HepG2 (cell line): ENCODE measurements around the gene NFS1. TPM values are rescaled to one million over a fixed set of nuclear protein-coding genes. Genes with fewer than 3 reads are reported as not detected.
A peak's percentile ranks its signal among the peaks of the same experiment; 100 is the strongest.

Source experiments
- ELF1 ChIP-seq: sonication (generic); formaldehyde crosslinking; IDR thresholded peaks from 2 replicates; pipeline ENCODE4 v1.4.0; 2020; ENCODE audit warnings: missing genetic modification reagents
- FOXK2 ChIP-seq: fragments of 450-650 bp; IDR thresholded peaks from 2 replicates; pipeline ENCODE4 v1.6.1; 2016
- HHEX ChIP-seq: IDR thresholded peaks from 2 replicates; pipeline ENCODE4 v1.6.1; 2016; ENCODE audit warnings: control low read depth
- IRF2 ChIP-seq: IDR thresholded peaks from 2 replicates; pipeline ENCODE4 v1.6.1; 2018; ENCODE audit warnings: missing genetic modification reagents, missing compliant biosample characterization
- KAT2B ChIP-seq: fragments of 150-350 bp; IDR thresholded peaks from 2 replicates; pipeline ENCODE4 v1.6.1; 2014; ENCODE audit warnings: low read depth, low read length, borderline replicate concordance
- KAT8 ChIP-seq: IDR thresholded peaks from 2 replicates; pipeline ENCODE4 v1.6.1; 2016; ENCODE audit warnings: missing genetic modification reagents, missing compliant biosample characterization
- MEIS1 ChIP-seq: sonication (generic); formaldehyde crosslinking; IDR thresholded peaks from 2 replicates; pipeline ENCODE4 v1.9.0; 2021; ENCODE audit warnings: mild to moderate bottlenecking, missing genetic modification reagents, moderate library complexity, borderline replicate concordance
- NR1H2 ChIP-seq: sonication (generic); formaldehyde crosslinking; IDR thresholded peaks from 2 replicates; pipeline ENCODE4 v1.8.1; 2022; ENCODE audit warnings: low read depth, missing genetic modification reagents, borderline replicate concordance
- POLR2AphosphoS5 ChIP-seq: IDR thresholded peaks from 2 replicates; pipeline ENCODE4 v1.6.1; 2012; ENCODE audit warnings: low read depth, low read length
- SNAPC5 ChIP-seq: sonication (generic); formaldehyde crosslinking; IDR thresholded peaks from 2 replicates; pipeline ENCODE4 v1.8.1; 2023; ENCODE audit warnings: mild to moderate bottlenecking, missing genetic modification reagents, borderline replicate concordance
- TEAD2 ChIP-seq: sonication (generic); formaldehyde crosslinking; IDR thresholded peaks from 2 replicates; pipeline ENCODE4 v1.9.0; 2021; ENCODE audit warnings: missing genetic modification reagents
- U2AF2 ChIP-seq: fragments of 200-400 bp; formaldehyde crosslinking; IDR thresholded peaks from 2 replicates; pipeline ENCODE4 v1.6.1; 2017; ENCODE audit warnings: low read depth, mild to moderate bottlenecking, low read length
- ZBTB8A ChIP-seq: sonication (generic); formaldehyde crosslinking; IDR thresholded peaks from 2 replicates; pipeline ENCODE4 v1.4.0; 2020; ENCODE audit warnings: mild to moderate bottlenecking, low read depth, missing genetic modification reagents, borderline replicate concordance
- ZNF335 ChIP-seq: sonication (generic); formaldehyde crosslinking; IDR thresholded peaks from 2 replicates; pipeline ENCODE4 v1.4.0; 2020; ENCODE audit warnings: missing genetic modification reagents
- ZNF562 ChIP-seq: sonication (generic); formaldehyde crosslinking; IDR thresholded peaks from 2 replicates; pipeline ENCODE4 v1.8.0; 2022; ENCODE audit warnings: missing genetic modification reagents, borderline replicate concordance
- ZNF709 ChIP-seq: sonication (generic); formaldehyde crosslinking; IDR thresholded peaks from 2 replicates; pipeline ENCODE4 v1.5.0; 2020; ENCODE audit warnings: mild to moderate bottlenecking, missing genetic modification reagents
- polyA plus RNA-seq, 8 experiments: library from polyadenylated mRNA; depleted of rRNA in 3 of 8; stranded (reverse) in 7 of 8; unstranded in 1 of 8; fragments of >200 nt; fragmentation: Illumina TruSeq in 4 of 8; extraction: Trizol in 4 of 8; gene quantifications; 2 replicates each; pipeline versions ENCODE4 v1.2.1 to v1.2.3, GENCODE V29; 2011 to 2016; ENCODE audit warnings: low read depth in 4 of 8, missing spikeins in 1 of 8, mixed read lengths in 1 of 8; ENCODE audit not compliant: insufficient read depth in 1 of 8
- total RNA-seq, 5 experiments: library from RNA; depleted of rRNA; stranded (reverse); fragments of >200 nt; fragmentation: Illumina TruSeq; extraction: Trizol; gene quantifications; 2 replicates each; pipeline ENCODE4 v1.2.3, GENCODE V29; 2016; ENCODE audit warnings: low read depth in 1 of 5
- TF ChIP-seq, protein P1 (sequence below): sonication (generic); formaldehyde crosslinking; IDR thresholded peaks from 2 replicates; pipeline ENCODE4 v1.4.0; 2020; ENCODE audit warnings: missing genetic modification reagents, borderline replicate concordance
- TF ChIP-seq, protein P2 (sequence below): sonication (generic); formaldehyde crosslinking; IDR thresholded peaks from 2 replicates; pipeline ENCODE4 v1.4.0; 2020; ENCODE audit warnings: low read depth, mild to moderate bottlenecking, missing genetic modification reagents
- TF ChIP-seq, protein P3 (sequence below): sonication (generic); formaldehyde crosslinking; IDR thresholded peaks from 2 replicates; pipeline ENCODE4 v1.4.0; 2020; ENCODE audit warnings: mild to moderate bottlenecking, missing genetic modification reagents, borderline replicate concordance
- TF ChIP-seq, protein P4 (sequence below): IDR thresholded peaks from 2 replicates; pipeline ENCODE4 v1.6.1; 2016
- TF ChIP-seq, protein P5 (sequence below): IDR thresholded peaks from 2 replicates; pipeline ENCODE4 v1.6.1; 2016; ENCODE audit warnings: control low read depth
- TF ChIP-seq, protein P6 (sequence below): sonication (generic); formaldehyde crosslinking; conservative IDR thresholded peaks from 2 replicates; pipeline ENCODE4 v1.8.1; 2023; ENCODE audit warnings: missing genetic modification reagents

Gene NFS1
- total and polyA plus RNA-seq, 2 of the 13 experiments (the other 11 are each of a cell fraction or from before 2014, with no cell fraction given): 65.9 to 88.1 TPM

- TF ChIP-seq, protein P1, sequence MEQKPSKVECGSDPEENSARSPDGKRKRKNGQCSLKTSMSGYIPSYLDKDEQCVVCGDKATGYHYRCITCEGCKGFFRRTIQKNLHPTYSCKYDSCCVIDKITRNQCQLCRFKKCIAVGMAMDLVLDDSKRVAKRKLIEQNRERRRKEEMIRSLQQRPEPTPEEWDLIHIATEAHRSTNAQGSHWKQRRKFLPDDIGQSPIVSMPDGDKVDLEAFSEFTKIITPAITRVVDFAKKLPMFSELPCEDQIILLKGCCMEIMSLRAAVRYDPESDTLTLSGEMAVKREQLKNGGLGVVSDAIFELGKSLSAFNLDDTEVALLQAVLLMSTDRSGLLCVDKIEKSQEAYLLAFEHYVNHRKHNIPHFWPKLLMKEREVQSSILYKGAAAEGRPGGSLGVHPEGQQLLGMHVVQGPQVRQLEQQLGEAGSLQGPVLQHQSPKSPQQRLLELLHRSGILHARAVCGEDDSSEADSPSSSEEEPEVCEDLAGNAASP (CRISPR knock-in tag): peak; percentile 93
- TF ChIP-seq ZBTB8A (CRISPR knock-in tag) (no peak; the same call in none of the 2 replicates), U2AF2 (no peak), ELF1 (peak; percentile 95), MEIS1 (CRISPR knock-in tag) (peak; percentile 92; the same call in 1 of the 2 replicates), ZNF562 (CRISPR knock-in tag) (no peak), SNAPC5 (CRISPR knock-in tag) (peak; percentile 70; the same call in 1 of the 2 replicates), KAT8 (peak; percentile 100), KAT2B (0 out of 2 replicates have a peak, but pooled peaks have one; percentile 0), TEAD2 (CRISPR knock-in tag) (no peak; the same call in 1 of the 2 replicates), FOXK2 (peak; percentile 33; the same call in 1 of the 2 replicates), IRF2 (CRISPR knock-in tag) (peak; percentile 99), POLR2AphosphoS5 (peak; percentile 92), HHEX (CRISPR knock-in tag) (no peak), NR1H2 (peak; percentile 96), ZNF709 (CRISPR knock-in tag) (peak; percentile 84; the same call in 1 of the 2 replicates), ZNF335 (peak; percentile 91)
- TF ChIP-seq, protein P2, sequence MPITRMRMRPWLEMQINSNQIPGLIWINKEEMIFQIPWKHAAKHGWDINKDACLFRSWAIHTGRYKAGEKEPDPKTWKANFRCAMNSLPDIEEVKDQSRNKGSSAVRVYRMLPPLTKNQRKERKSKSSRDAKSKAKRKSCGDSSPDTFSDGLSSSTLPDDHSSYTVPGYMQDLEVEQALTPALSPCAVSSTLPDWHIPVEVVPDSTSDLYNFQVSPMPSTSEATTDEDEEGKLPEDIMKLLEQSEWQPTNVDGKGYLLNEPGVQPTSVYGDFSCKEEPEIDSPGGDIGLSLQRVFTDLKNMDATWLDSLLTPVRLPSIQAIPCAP (CRISPR knock-in tag): no peak
- TF ChIP-seq, protein P3, sequence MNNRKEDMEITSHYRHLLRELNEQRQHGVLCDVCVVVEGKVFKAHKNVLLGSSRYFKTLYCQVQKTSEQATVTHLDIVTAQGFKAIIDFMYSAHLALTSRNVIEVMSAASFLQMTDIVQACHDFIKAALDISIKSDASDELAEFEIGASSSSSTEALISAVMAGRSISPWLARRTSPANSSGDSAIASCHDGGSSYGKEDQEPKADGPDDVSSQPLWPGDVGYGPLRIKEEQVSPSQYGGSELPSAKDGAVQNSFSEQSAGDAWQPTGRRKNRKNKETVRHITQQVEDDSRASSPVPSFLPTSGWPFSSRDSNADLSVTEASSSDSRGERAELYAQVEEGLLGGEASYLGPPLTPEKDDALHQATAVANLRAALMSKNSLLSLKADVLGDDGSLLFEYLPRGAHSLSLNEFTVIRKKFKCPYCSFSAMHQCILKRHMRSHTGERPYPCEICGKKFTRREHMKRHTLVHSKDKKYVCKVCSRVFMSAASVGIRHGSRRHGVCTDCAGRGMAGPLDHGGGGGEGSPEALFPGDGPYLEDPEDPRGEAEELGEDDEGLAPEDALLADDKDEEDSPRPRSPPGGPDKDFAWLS (CRISPR knock-in tag): peak; percentile 96; the same call in 1 of the 2 replicates
- TF ChIP-seq, protein P4, sequence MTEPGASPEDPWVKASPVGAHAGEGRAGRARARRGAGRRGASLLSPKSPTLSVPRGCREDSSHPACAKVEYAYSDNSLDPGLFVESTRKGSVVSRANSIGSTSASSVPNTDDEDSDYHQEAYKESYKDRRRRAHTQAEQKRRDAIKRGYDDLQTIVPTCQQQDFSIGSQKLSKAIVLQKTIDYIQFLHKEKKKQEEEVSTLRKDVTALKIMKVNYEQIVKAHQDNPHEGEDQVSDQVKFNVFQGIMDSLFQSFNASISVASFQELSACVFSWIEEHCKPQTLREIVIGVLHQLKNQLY: peak; percentile 63
- TF ChIP-seq, protein P5, sequence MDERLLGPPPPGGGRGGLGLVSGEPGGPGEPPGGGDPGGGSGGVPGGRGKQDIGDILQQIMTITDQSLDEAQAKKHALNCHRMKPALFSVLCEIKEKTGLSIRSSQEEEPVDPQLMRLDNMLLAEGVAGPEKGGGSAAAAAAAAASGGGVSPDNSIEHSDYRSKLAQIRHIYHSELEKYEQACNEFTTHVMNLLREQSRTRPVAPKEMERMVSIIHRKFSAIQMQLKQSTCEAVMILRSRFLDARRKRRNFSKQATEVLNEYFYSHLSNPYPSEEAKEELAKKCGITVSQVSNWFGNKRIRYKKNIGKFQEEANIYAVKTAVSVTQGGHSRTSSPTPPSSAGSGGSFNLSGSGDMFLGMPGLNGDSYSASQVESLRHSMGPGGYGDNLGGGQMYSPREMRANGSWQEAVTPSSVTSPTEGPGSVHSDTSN (CRISPR knock-in tag): 0 out of 2 replicates have a peak, but pooled peaks have one; percentile 8
- TF ChIP-seq, protein P6, sequence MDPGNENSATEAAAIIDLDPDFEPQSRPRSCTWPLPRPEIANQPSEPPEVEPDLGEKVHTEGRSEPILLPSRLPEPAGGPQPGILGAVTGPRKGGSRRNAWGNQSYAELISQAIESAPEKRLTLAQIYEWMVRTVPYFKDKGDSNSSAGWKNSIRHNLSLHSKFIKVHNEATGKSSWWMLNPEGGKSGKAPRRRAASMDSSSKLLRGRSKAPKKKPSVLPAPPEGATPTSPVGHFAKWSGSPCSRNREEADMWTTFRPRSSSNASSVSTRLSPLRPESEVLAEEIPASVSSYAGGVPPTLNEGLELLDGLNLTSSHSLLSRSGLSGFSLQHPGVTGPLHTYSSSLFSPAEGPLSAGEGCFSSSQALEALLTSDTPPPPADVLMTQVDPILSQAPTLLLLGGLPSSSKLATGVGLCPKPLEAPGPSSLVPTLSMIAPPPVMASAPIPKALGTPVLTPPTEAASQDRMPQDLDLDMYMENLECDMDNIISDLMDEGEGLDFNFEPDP (CRISPR knock-in tag): peak; percentile 99; the same call in 1 of the 2 replicates
Measured at GRCh38 chr20:35699127-35699956, at the start of gene NFS1, which contains the start of gene ROMO1 (continued).
